ENCODE measurements around the gene ENOX1. TPM values are rescaled to one million over a fixed set of nuclear protein-coding genes. Genes with fewer than 3 reads are reported as not detected.

ENOX1 gene
- total RNA-seq, 2 experiments from 2014 or later = 0.09 TPM

DNA sequence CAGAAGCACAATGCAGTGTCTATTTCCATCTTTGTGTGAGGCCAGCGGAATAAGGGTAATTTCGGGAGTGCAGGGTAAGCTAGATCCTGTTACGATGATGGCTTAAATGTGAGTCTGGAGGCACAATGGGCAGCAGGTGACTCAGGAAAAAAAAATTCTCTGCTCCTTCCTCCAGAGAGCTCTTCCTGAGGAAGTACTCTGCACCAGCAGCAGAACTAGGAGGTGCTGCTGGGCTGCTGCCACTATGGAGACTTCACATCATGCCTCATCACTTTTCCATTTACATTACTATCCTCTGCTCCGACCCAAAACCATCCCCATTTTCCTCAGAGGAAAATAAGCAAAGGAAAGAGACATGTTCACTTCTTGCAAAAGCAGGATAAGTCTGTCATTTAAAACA is 481.4 kb downstream of the ENOX1 start:
- DNase-seq (no peak), ATAC-seq (no peak)
- no peaks in the 10 kb centered on the region for H3K36me3 Mint-ChIP-seq (ENCODE audit: low read depth)
- CTCF ChIA-PET = no interaction called here
- H3K27me3 Mint-ChIP-seq = peaks cover 11% of the 10 kb centered on the region
- H3K9me3 Mint-ChIP-seq = no peaks in the 10 kb centered on the region
- intact Hi-C loops (cut with micrococcal nuclease) = no loop called here
- no peak for TF ChIP-seq CTCF (IDR thresholded peaks at IDR 0.05)
- POLR2A ChIA-PET = no interaction called here
- no peak overlapping the region for H3K4me3 Mint-ChIP-seq
- no peaks in the 10 kb centered on the region for H3K4me1 Mint-ChIP-seq (ENCODE audit: low read depth)
- no peak overlapping the region for H3K27ac Mint-ChIP-seq

- Mint-ChIP-seq H3K27ac (no peak overlapping the region), H3K27me3 (peaks cover 13% of the 10 kb centered on the region), H3K36me3 (ENCODE audit: low read depth) (no peaks in the 10 kb centered on the region), H3K9me3 (no peaks in the 10 kb centered on the region), H3K4me1 (ENCODE audit: low read depth) (no peaks in the 10 kb centered on the region), H3K4me3 (no peak overlapping the region)
- no peak for ATAC-seq
- intact Hi-C loops (cut with micrococcal nuclease) = no loop called here
- no peak for DNase-seq
- TF ChIP-seq CTCF (IDR thresholded peaks at IDR 0.05) = no peak
- POLR2A ChIA-PET = no interaction called here
- CTCF ChIA-PET = interaction anchor here (1.1 kb wide), 1 partner anchor 333 kb away, joined by 3 read pairs; no protein-coding TSS in a partner anchor
Observed at GRCh38 chr13:43304945-43305344, 481.8 kb downstream of the ENOX1 start.

DNA sequence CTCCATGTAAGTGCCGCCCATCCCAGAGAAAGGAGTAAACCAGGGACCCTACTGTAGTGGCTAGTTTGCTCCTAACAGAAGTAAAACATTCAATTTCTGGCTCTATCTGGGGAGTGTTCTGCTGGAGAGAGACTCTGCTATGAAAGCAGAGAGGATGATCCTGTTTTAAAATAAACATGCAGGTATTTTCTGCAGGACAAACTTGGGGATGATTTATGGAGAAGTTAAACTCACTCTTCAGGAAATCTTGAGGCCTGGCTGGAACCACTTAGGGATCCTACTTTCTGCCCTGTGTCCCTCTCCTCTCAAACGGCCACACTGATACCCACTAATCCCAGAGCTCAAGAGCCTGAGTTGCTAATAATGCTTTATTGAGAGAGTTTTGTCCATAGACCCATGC is 482.3 kb downstream of the ENOX1 start:
- Mint-ChIP-seq H3K4me1 (ENCODE audit: low read depth) (no peaks in the 10 kb centered on the region), H3K36me3 (ENCODE audit: low read depth) (no peaks in the 10 kb centered on the region), H3K4me3 (no peak overlapping the region), H3K27ac (no peak overlapping the region), H3K27me3 (peaks cover 13% of the 10 kb centered on the region), H3K9me3 (no peaks in the 10 kb centered on the region)
- ChIA-PET POLR2A (interaction anchor here (0.5 kb wide), 1 partner anchor 582 kb away, joined by 4 read pairs; no protein-coding TSS in a partner anchor), CTCF (interaction anchor here (1.1 kb wide), 1 partner anchor 333 kb away, joined by 3 read pairs; no protein-coding TSS in a partner anchor)
- DNase-seq (no peak), ATAC-seq (no peak)
- no peak for TF ChIP-seq CTCF (IDR thresholded peaks at IDR 0.05)
- intact Hi-C loops (cut with micrococcal nuclease) = no loop called here

- DNase-seq (peak; percentile 25), ATAC-seq (peak; percentile 37)
- TF ChIP-seq CTCF (IDR thresholded peaks at IDR 0.05) = no peak
- Mint-ChIP-seq H3K36me3 (ENCODE audit: low read depth) (no peaks in the 10 kb centered on the region), H3K27me3 (peaks cover 19% of the 10 kb centered on the region), H3K9me3 (no peaks in the 10 kb centered on the region), H3K4me3 (no peak overlapping the region), H3K27ac (no peak overlapping the region), H3K4me1 (ENCODE audit: low read depth) (no peaks in the 10 kb centered on the region)
- intact Hi-C loops (cut with micrococcal nuclease) = no loop called here
- ChIA-PET CTCF (no interaction called here), POLR2A (interaction anchor here (0.6 kb wide), 1 partner anchor 31 kb away, joined by 3 read pairs; no protein-coding TSS in a partner anchor)
Observed at GRCh38 chr13:43303033-43303729, 483.6 kb downstream of the ENOX1 start.

GRCh38 chr13:43301346-43301969 is 485.3 kb downstream of the ENOX1 start:
- DNase-seq (no peak), ATAC-seq (no peak)
- H3K36me3 Mint-ChIP-seq (ENCODE audit: low read depth) = no peaks in the 10 kb centered on the region
- H3K27ac Mint-ChIP-seq = no peak overlapping the region
- H3K27me3 Mint-ChIP-seq = peaks cover 12% of the 10 kb centered on the region
- intact Hi-C loops (cut with micrococcal nuclease) = no loop called here
- no peak overlapping the region for H3K4me3 Mint-ChIP-seq
- CTCF ChIA-PET = no interaction called here
- H3K9me3 Mint-ChIP-seq = no peaks in the 10 kb centered on the region
- no peaks in the 10 kb centered on the region for H3K4me1 Mint-ChIP-seq (ENCODE audit: low read depth)
- no peak for TF ChIP-seq CTCF (IDR thresholded peaks at IDR 0.05)
- POLR2A ChIA-PET = no interaction called here
